ENCODE results near the gene LTBP2. TPM values are rescaled to one million over a fixed set of nuclear protein-coding genes. Genes with fewer than 3 reads are reported as not detected.

Gene LTBP2
- total RNA-seq, 3 donors from 2014 or later: 0.21 to 0.35 (median 0.30) TPM

DNA sequence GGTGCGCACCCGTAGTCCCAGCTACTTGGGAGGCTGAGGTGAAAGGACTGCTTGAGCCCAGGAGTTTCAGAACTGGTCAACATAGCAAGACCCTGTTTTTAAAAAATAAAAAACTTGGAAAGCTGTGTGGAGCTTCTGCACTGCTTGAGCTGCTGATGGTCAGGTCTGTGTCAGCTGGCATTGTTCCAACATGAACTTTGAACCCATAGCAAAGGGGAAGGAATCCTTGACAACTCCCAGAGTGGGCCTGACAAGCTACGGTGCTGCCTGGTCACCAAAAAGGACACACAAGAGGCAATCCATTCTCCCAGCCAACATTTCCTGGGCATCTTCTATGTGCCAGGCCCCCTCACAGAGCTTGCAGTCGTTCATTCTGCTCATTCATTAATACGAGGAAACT lies 16.4 kb upstream of the LTBP2 start:
- Mint-ChIP-seq H3K4me1 (ENCODE audit: low read depth) (no peaks in the 10 kb centered on the region), H3K9me3 (no peaks in the 10 kb centered on the region), H3K4me3 (no peak overlapping the region), H3K27me3 (ENCODE audit: low read depth) (no peaks in the 10 kb centered on the region), H3K36me3 (ENCODE audit: insufficient read depth) (no peaks in the 10 kb centered on the region)
- ATAC-seq (no peak), DNase-seq (no peak)

DNA sequence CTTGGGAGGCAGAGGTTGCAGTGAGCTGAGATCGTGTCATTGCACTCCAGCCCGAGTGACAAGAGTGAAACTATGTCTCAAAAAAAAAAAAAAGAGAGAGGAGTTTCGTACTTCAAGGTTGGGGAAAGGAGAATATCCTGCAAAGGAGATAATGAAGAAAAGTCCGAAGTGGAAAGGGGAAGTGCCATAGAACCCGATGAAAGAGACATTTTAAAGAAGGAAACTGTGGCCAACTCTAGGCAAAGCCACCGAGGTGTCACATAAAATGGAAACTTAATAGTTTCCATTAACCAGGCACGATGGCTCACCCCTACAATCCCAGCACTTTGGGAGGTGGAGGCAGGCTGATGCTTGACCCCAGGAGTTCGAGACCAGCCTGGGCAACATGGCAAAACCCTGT lies 15.0 kb upstream of the LTBP2 start:
- no peaks in the 10 kb centered on the region for H3K27me3 Mint-ChIP-seq (ENCODE audit: low read depth)
- no peaks in the 10 kb centered on the region for H3K9me3 Mint-ChIP-seq
- DNase-seq: no peak
- no peak for ATAC-seq
- no peaks in the 10 kb centered on the region for H3K4me1 Mint-ChIP-seq (ENCODE audit: low read depth)
- no peaks in the 10 kb centered on the region for H3K36me3 Mint-ChIP-seq (ENCODE audit: insufficient read depth)
- no peak overlapping the region for H3K4me3 Mint-ChIP-seq

- no peaks in the 10 kb centered on the region for H3K9me3 Mint-ChIP-seq
- ATAC-seq: no peak
- H3K27me3 Mint-ChIP-seq (ENCODE audit: low read depth): no peaks in the 10 kb centered on the region
- DNase-seq: no peak
- H3K36me3 Mint-ChIP-seq (ENCODE audit: insufficient read depth): peaks cover 2% of the 10 kb centered on the region
- H3K4me3 Mint-ChIP-seq: no peak overlapping the region
- H3K4me1 Mint-ChIP-seq (ENCODE audit: low read depth): peaks cover 40% of the 10 kb centered on the region
Measured at GRCh38 chr14:74622257-74622656, 10.2 kb upstream of the LTBP2 start.

DNA sequence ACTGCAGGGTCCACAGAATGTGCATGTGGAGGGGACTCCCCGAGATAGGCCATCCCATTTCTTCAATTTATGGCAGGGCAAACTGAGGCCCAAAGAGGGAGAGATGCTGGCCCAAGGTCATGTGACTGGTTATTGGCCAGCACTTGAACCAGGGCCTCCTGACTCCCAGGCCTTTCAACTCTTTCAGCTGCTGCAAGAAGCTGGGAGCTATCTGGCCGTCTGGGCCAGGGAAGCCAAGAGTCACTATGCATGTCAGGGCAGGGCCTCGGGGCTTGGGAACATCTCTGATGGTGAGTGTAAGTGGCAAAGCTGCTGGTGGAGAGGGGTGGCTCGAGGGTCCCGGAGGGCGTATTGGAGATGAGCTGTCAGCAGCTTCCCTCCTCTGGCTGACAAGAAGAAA lies 9.5 kb upstream of the LTBP2 start:
- peaks cover 43% of the 10 kb centered on the region for H3K4me1 Mint-ChIP-seq (ENCODE audit: low read depth)
- H3K36me3 Mint-ChIP-seq (ENCODE audit: insufficient read depth): peaks cover 2% of the 10 kb centered on the region
- DNase-seq (no peak), ATAC-seq (no peak)
- no peaks in the 10 kb centered on the region for H3K9me3 Mint-ChIP-seq
- H3K27me3 Mint-ChIP-seq (ENCODE audit: low read depth): no peaks in the 10 kb centered on the region
- H3K4me3 Mint-ChIP-seq: no peak overlapping the region

- DNase-seq (no peak), ATAC-seq (no peak)
- Mint-ChIP-seq H3K36me3 (ENCODE audit: insufficient read depth) (peaks cover 2% of the 10 kb centered on the region), H3K27me3 (ENCODE audit: low read depth) (no peaks in the 10 kb centered on the region), H3K4me1 (ENCODE audit: low read depth) (peaks cover 48% of the 10 kb centered on the region), H3K4me3 (no peak overlapping the region), H3K9me3 (no peaks in the 10 kb centered on the region)
Measured at GRCh38 chr14:74620923-74621322, 8.9 kb upstream of the LTBP2 start.

- H3K4me3 Mint-ChIP-seq: no peak overlapping the region
- peaks cover 52% of the 10 kb centered on the region for H3K4me1 Mint-ChIP-seq (ENCODE audit: low read depth)
- H3K27me3 Mint-ChIP-seq (ENCODE audit: low read depth): no peaks in the 10 kb centered on the region
- H3K9me3 Mint-ChIP-seq: no peaks in the 10 kb centered on the region
- H3K36me3 Mint-ChIP-seq (ENCODE audit: insufficient read depth): peaks cover 2% of the 10 kb centered on the region
- ATAC-seq (peak; percentile 74 to 80), DNase-seq (no peak)
Measured at GRCh38 chr14:74620497-74620921, 8.5 kb upstream of the LTBP2 start.

DNA sequence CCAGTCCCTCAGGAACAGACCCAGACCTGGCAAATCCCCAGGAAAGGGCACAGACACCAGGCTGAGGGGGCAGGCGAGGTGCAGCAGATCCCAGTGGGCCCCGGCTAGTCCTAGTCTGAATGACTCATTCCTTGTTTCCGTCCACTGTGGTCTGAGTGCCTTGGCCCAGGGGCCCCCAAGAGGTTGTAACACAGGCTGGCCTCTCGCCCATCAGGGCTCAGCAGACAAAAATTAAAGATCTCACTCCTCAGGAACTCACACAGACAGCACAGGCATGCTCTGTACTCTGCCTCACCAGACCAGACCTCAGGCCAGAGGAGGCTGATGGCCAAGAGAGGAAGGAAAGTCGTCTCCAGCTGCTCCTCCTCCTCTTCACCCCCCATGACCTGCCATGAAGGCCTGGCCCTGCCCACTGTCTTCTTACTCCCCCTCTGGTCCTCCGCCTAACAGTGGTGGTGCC lies 7.7 kb upstream of the LTBP2 start:
- H3K4me3 Mint-ChIP-seq: no peak overlapping the region
- H3K9me3 Mint-ChIP-seq: no peaks in the 10 kb centered on the region
- H3K4me1 Mint-ChIP-seq (ENCODE audit: low read depth): peaks cover 55% of the 10 kb centered on the region
- H3K27me3 Mint-ChIP-seq (ENCODE audit: low read depth): no peaks in the 10 kb centered on the region
- DNase-seq (no peak), ATAC-seq (no peak)
- H3K36me3 Mint-ChIP-seq (ENCODE audit: insufficient read depth): peaks cover 2% of the 10 kb centered on the region

DNA sequence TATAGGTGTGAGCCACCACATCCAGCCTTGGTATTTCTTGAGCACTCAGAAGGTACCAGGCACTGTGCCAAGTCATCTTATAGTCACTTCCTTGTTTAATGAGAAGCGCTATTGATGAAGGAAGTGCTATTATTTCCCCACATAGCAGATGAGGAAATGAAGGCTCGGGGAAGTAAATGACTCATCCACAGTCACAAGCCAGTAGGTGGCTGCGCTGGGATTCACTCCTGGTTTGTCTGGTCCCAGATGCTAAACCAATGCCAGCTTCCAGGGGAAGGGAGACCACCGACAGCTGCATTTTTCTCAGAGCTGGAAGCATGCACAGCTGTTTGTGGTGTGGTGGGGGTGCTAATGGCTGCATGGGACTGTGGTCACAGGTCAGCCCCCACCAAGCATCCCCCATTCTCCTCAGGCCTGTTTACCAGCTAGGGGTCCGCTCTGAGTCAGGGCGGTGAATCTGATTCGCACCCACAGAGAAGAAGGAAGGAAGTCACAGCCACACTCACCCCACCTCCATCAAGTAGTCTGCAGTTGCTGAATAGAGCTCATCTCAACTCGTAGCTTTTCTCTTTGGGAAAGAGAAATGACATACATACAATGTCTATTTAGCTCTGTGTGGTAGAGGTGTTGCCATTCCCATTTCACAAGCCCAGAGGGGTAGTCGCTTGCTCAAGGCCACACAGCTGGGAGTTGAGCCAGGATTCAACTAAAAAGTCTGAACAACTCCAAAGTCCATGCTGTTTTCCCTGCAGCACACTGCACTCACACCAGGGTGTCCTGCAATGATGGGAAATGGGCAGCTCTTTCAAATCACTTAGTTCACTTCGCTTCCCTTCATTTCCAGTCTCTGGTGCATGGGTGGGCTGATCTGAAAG lies 6.3 kb upstream of the LTBP2 start:
- peaks cover 2% of the 10 kb centered on the region for H3K36me3 Mint-ChIP-seq (ENCODE audit: insufficient read depth)
- H3K9me3 Mint-ChIP-seq: no peaks in the 10 kb centered on the region
- peak overlapping the region; percentile 63 for H3K4me3 Mint-ChIP-seq
- peak; percentile 51 for DNase-seq
- H3K4me1 Mint-ChIP-seq (ENCODE audit: low read depth): peaks cover 61% of the 10 kb centered on the region
- peaks cover 2% of the 10 kb centered on the region for H3K27me3 Mint-ChIP-seq (ENCODE audit: low read depth)
- ATAC-seq: peak; percentile 83 to 86

- Mint-ChIP-seq H3K27me3 (ENCODE audit: low read depth) (peaks cover 2% of the 10 kb centered on the region), H3K36me3 (ENCODE audit: insufficient read depth) (peaks cover 2% of the 10 kb centered on the region), H3K4me1 (ENCODE audit: low read depth) (peaks cover 61% of the 10 kb centered on the region), H3K4me3 (no peak overlapping the region), H3K9me3 (no peaks in the 10 kb centered on the region)
- DNase-seq (no peak), ATAC-seq (no peak)
Measured at GRCh38 chr14:74616996-74617700, 5.1 kb upstream of the LTBP2 start.

DNA sequence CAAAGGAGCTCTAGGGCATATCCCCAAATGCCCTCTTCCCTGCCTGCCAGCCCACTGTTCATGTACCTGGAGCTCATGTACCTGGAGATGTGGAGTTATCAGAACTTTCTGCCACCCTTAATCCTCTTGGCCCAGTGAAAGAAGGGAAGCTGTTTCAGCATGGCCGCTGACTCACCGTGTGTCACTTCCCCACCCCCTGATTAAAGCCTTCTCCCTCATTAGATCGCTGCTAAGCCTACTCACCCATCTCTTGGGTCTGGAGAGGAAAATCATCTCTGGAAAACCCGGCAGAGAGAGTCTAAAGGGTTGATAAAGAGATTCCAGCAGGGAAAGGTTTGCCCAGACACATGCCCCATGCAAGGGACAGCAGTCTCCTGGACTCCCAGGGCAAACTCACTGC lies 4.5 kb upstream of the LTBP2 start:
- Mint-ChIP-seq H3K4me1 (ENCODE audit: low read depth) (peaks cover 61% of the 10 kb centered on the region), H3K36me3 (ENCODE audit: insufficient read depth) (peaks cover 2% of the 10 kb centered on the region), H3K27me3 (ENCODE audit: low read depth) (peaks cover 2% of the 10 kb centered on the region), H3K9me3 (no peaks in the 10 kb centered on the region), H3K4me3 (peak overlapping the region; percentile 20)
- no peak for ATAC-seq
- DNase-seq: no peak

DNA sequence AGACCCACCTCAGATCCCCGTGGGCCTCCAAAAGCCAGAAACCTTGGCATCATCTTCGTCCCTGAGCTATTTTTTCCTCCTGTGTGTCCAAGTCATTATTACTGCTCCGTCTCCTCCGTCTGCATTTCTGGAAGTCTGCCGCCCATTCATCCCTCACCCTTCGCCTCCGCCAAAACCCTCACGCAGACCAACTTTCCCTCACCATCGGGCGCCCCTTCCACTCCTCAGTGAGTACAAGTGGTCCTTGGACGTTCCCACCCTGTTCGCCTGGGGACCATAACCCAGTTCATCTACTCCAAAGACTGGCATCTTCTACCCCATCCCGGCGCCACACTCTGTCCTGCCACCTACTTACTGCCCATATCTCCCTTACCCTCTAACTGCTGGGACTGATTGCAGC lies 3.7 kb upstream of the LTBP2 start:
- Mint-ChIP-seq H3K27me3 (ENCODE audit: low read depth) (peaks cover 6% of the 10 kb centered on the region), H3K9me3 (no peaks in the 10 kb centered on the region), H3K36me3 (ENCODE audit: insufficient read depth) (no peaks in the 10 kb centered on the region), H3K4me1 (ENCODE audit: low read depth) (peaks cover 55% of the 10 kb centered on the region), H3K4me3 (no peak overlapping the region)
- DNase-seq (no peak), ATAC-seq (no peak)

GRCh38 chr14:74614508-74615495 lies 2.8 kb upstream of the LTBP2 start:
- H3K4me3 Mint-ChIP-seq: no peak overlapping the region
- H3K9me3 Mint-ChIP-seq: no peaks in the 10 kb centered on the region
- peaks cover 48% of the 10 kb centered on the region for H3K4me1 Mint-ChIP-seq (ENCODE audit: low read depth)
- no peaks in the 10 kb centered on the region for H3K36me3 Mint-ChIP-seq (ENCODE audit: insufficient read depth)
- H3K27me3 Mint-ChIP-seq (ENCODE audit: low read depth): peaks cover 9% of the 10 kb centered on the region
- no peak for ATAC-seq
- no peak for DNase-seq

DNA sequence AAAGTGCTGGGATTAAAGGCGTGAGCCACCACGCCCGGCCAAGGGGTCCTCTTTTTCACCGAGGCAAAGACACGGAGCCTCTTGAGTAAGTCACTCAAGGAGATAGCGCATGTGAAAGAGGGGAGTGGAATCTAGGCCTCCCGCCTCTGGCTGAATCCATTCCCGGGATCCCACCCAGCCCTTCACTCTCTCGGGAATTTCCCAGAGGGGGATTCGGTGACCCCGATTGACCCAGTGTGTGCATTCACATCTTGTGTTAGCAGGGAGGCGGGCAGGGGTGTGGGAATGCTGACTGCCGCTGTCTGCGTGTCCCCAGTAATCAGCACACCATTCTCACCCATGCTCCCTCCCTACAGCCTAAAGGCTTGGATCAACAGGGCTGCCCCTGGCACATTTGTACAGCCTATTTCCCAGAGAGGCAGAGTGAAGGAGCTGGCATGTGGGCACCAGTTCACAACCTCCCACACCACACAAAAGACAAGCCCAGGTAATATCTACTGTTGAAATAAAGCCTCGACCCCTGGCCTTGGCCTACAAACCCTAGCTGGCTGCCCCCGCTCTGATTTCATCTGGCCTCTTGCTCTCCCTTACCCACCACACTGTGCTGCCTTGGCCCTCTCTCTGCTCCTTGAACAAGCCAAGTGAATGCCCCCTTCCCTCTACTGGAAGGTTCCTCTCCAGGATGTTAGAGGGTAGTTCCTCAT lies 1.3 kb upstream of the LTBP2 start:
- DNase-seq (no peak), ATAC-seq (no peak)
- Mint-ChIP-seq H3K36me3 (ENCODE audit: insufficient read depth) (no peaks in the 10 kb centered on the region), H3K4me1 (ENCODE audit: low read depth) (peaks cover 43% of the 10 kb centered on the region), H3K27me3 (ENCODE audit: low read depth) (peaks cover 9% of the 10 kb centered on the region), H3K9me3 (no peaks in the 10 kb centered on the region), H3K4me3 (peak overlapping the region; percentile 8)
